H1 (cell line): ENCODE measurements around the gene PGP. TPM values are rescaled to one million over a fixed set of nuclear protein-coding genes. Genes with fewer than 3 reads are reported as not detected.
A peak's percentile ranks its signal among the peaks of the same experiment; 100 is the strongest.

Experiments
- CTCF ChIA-PET: fragments of 300-600 bp; sonication (Branson Sonifier 250); formaldehyde crosslinking; loops from one replicate; lab custom pipeline; 2021; ENCODE audit not compliant: partially characterized antibody; lab: Charles Lee
- POLR2A ChIA-PET: fragments of 300-600 bp; sonication (Branson Sonifier 250); formaldehyde crosslinking; loops from one replicate; lab custom pipeline; 2021; ENCODE audit warnings: inconsistent platforms; ENCODE audit not compliant: partially characterized antibody; lab: Charles Lee
- DNase-seq, 2 experiments: peaks; one replicate each; pipeline versions ENCODE4 v3.0.0 to v3.0.0-alpha.2; 2010 to 2022; ENCODE audit warnings: low spot score in 2 of 2, low read depth in 1 of 2, mixed read lengths in 1 of 2
- FAIRE-seq: peaks from 2 replicates; lab custom pipeline; 2011; peaks lifted over from hg19 to GRCh38; lab: Jason Lieb, UNC
- H2AFZ ChIP-seq: 2 replicates; pipeline ENCODE4 v1.8.1; 2012; ENCODE audit warnings: low read length, inconsistent platforms
- H2AK5ac ChIP-seq: 2 replicates; pipeline ENCODE4 v1.6.1; 2013; ENCODE audit warnings: low read depth, low read length
- H2BK120ac ChIP-seq: replicated peaks from 2 replicates; pipeline ENCODE3; 2013; ENCODE audit warnings: low read depth, low read length, inconsistent platforms
- H2BK12ac ChIP-seq: 2 replicates; pipeline ENCODE4 v1.6.1; 2013; ENCODE audit warnings: low read depth, low read length
- H2BK15ac ChIP-seq: 2 replicates; pipeline ENCODE4 v1.6.1; 2013; ENCODE audit warnings: low read length
- H2BK20ac ChIP-seq: 2 replicates; pipeline ENCODE4 v1.6.1; 2013; ENCODE audit warnings: low read length
- H2BK5ac ChIP-seq: 2 replicates; pipeline ENCODE4 v1.6.1; 2013; ENCODE audit warnings: low read depth, low read length
- H3K14ac ChIP-seq: 2 replicates; pipeline ENCODE4 v1.6.1; 2013; ENCODE audit warnings: inconsistent platforms; ENCODE audit not compliant: insufficient read length
- H3K18ac ChIP-seq: 2 replicates; pipeline ENCODE4 v1.6.1; 2013; ENCODE audit warnings: low read length; ENCODE audit errors: extremely low read depth
- H3K23ac ChIP-seq: 2 replicates; pipeline ENCODE4 v1.6.1; 2013; ENCODE audit warnings: inconsistent platforms; ENCODE audit not compliant: insufficient read length
- H3K23me2 ChIP-seq: 2 replicates; pipeline ENCODE4 v1.6.1; 2013; ENCODE audit warnings: low read depth, low read length
- H3K27ac ChIP-seq: 2 replicates; pipeline ENCODE4 v1.6.1; 2011; ENCODE audit warnings: low read depth, low read length, inconsistent platforms
- H3K27me3 ChIP-seq, 4 experiments: replicated peaks in 1 of 4; 1 replicate in 1 of 4; 2 replicates in 3 of 4; pipeline versions ENCODE4 v1.6.1 to v1.8.1; 2011 to 2013; ENCODE audit warnings: low read length in 3 of 4, mild to moderate bottlenecking in 3 of 4, inconsistent platforms in 2 of 4, mixed read lengths in 2 of 4, moderate library complexity in 1 of 4; ENCODE audit not compliant: control insufficient read depth in 3 of 4, insufficient read depth in 3 of 4; ENCODE audit errors: extremely low read depth in 1 of 4
- H3K36me3 ChIP-seq, 4 experiments: 2 replicates each; pipeline versions ENCODE4 v1.6.1 to v1.8.1; 2011 to 2013; ENCODE audit warnings: mild to moderate bottlenecking in 4 of 4, low read length in 3 of 4, moderate library complexity in 2 of 4, control low read depth in 1 of 4, inconsistent platforms in 1 of 4; ENCODE audit not compliant: insufficient read depth in 4 of 4, control insufficient read depth in 2 of 4
- H3K4ac ChIP-seq: replicated peaks from 2 replicates; pipeline ENCODE3; 2013; ENCODE audit warnings: low read length, low read depth, mixed read lengths, inconsistent platforms; ENCODE audit not compliant: insufficient read length
- H3K4me1 ChIP-seq, 4 experiments: replicated peaks in 1 of 4; 1 replicate in 1 of 4; 2 replicates in 3 of 4; pipeline versions ENCODE4 v1.6.1 to v1.8.1; 2011 to 2013; ENCODE audit warnings: low read length in 3 of 4, inconsistent platforms in 2 of 4, mixed read lengths in 1 of 4; ENCODE audit not compliant: insufficient read depth in 4 of 4, control insufficient read depth in 3 of 4
- H3K4me2 ChIP-seq, 2 experiments: 2 replicates each; pipeline versions ENCODE4 v1.6.1 to v1.8.1; 2011 to 2013; ENCODE audit warnings: low read depth in 2 of 2, low read length in 2 of 2, control low read depth in 1 of 2, inconsistent platforms in 1 of 2, mild to moderate bottlenecking in 1 of 2; ENCODE audit not compliant: insufficient read depth in 1 of 2
- H3K4me3 ChIP-seq, 4 experiments: fragments of 200-600, 300-600 bp in 1 of 4; sonication (generic), shearing (Covaris generic), sonication (Bioruptor Twin) in 1 of 4; 2 replicates each; pipeline versions ENCODE4 v1.5.1 to v1.8.1; 2011 to 2016; ENCODE audit warnings: low read length in 4 of 4, low read depth in 3 of 4, control low read depth in 2 of 4, inconsistent platforms in 2 of 4, mild to moderate bottlenecking in 2 of 4, mixed read lengths in 1 of 4, moderate library complexity in 1 of 4; ENCODE audit not compliant: insufficient read depth in 2 of 4; ENCODE audit errors: extremely low read depth in 1 of 4
- H3K56ac ChIP-seq: replicated peaks from 2 replicates; pipeline ENCODE3; 2013; ENCODE audit warnings: low read depth, mild to moderate bottlenecking, mixed read lengths, low read length, inconsistent platforms; ENCODE audit not compliant: insufficient read length
- H3K79me1 ChIP-seq: 2 replicates; pipeline ENCODE4 v1.6.1; 2013; ENCODE audit warnings: low read depth, low read length, control low read depth
- H3K79me2 ChIP-seq, 2 experiments: 2 replicates each; pipeline versions ENCODE4 v1.6.1 to v1.8.1; 2012 to 2013; ENCODE audit warnings: low read length in 2 of 2, mild to moderate bottlenecking in 2 of 2, inconsistent platforms in 1 of 2; ENCODE audit not compliant: insufficient read depth in 2 of 2, control insufficient read depth in 1 of 2
- H3K9ac ChIP-seq, 4 experiments: replicated peaks in 1 of 4; 1 replicate in 1 of 4; 2 replicates in 3 of 4; pipeline versions ENCODE4 v1.6.1 to v1.8.1; 2011 to 2013; ENCODE audit warnings: low read depth in 3 of 4, low read length in 3 of 4, control low read depth in 2 of 4, mild to moderate bottlenecking in 2 of 4, moderate library complexity in 2 of 4, inconsistent platforms in 1 of 4; ENCODE audit errors: extremely low read depth in 1 of 4
- H3K9me3 ChIP-seq, 2 experiments: 2 replicates each; pipeline versions ENCODE4 v1.6.1 to v1.8.1; 2012 to 2013; ENCODE audit warnings: mild to moderate bottlenecking in 2 of 2, moderate library complexity in 2 of 2, control low read depth in 1 of 2, inconsistent platforms in 1 of 2, low read depth in 1 of 2, low read length in 1 of 2, mixed read lengths in 1 of 2; ENCODE audit not compliant: insufficient read depth in 2 of 2
- H4K20me1 ChIP-seq, 2 experiments: replicated peaks in 1 of 2; 2 replicates each; pipeline versions ENCODE3 to v1.8.1; 2011 to 2013; ENCODE audit warnings: inconsistent platforms in 2 of 2, low read length in 2 of 2, mild to moderate bottlenecking in 1 of 2; ENCODE audit not compliant: insufficient read depth in 2 of 2, control insufficient read depth in 1 of 2
- H4K5ac ChIP-seq: 2 replicates; pipeline ENCODE4 v1.6.1; 2013; ENCODE audit warnings: low read length, low read depth, mixed read lengths, inconsistent platforms; ENCODE audit not compliant: insufficient read length
- H4K8ac ChIP-seq: 2 replicates; pipeline ENCODE4 v1.8.0; 2013; ENCODE audit warnings: mild to moderate bottlenecking, moderate library complexity, low read length, inconsistent platforms; ENCODE audit not compliant: insufficient read depth; ENCODE audit errors: extremely low read depth
- H4K91ac ChIP-seq: replicated peaks from 2 replicates; pipeline ENCODE3; 2013; ENCODE audit warnings: low read length, mixed read lengths, inconsistent platforms; ENCODE audit not compliant: insufficient read length
- WGBS, 2 experiments: shearing (Covaris generic) in 1 of 2; methylation state at CpG; one replicate each; pipeline versions ENCODE4 v1.1.6 to v1.1.7; 2013 to 2015; ENCODE audit warnings: low lambda C conversion rate in 2 of 2, mixed read lengths in 2 of 2, inconsistent platforms in 1 of 2, low coverage in 1 of 2, missing lambda C conversion rate in 1 of 2; ENCODE audit not compliant: insufficient replicate concordance in 2 of 2, insufficient coverage in 1 of 2, insufficient read length in 1 of 2; ENCODE audit errors: extremely low coverage in 1 of 2, missing lambda C conversion rate in 1 of 2; 5-methylcytosine and 5-hydroxymethylcytosine counted together
- polyA plus RNA-seq, 7 experiments: library from polyadenylated mRNA; depleted of rRNA in 3 of 7; stranded (reverse) in 5 of 7; unstranded in 2 of 7; fragments of >200 nt in 5 of 7; fragments of 200-250 nt in 2 of 7; gene quantifications; 1 replicate in 5 of 7; 2 replicates in 1 of 7; 4 replicates in 1 of 7; pipeline versions ENCODE4 v1.2.1 to v1.2.3, GENCODE V29; 2011 to 2013; ENCODE audit warnings: missing spikeins in 2 of 7, mixed read lengths in 2 of 7
- total RNA-seq: library from RNA; stranded (reverse); fragmentation: NEBNext Ultra II Directional; extraction: Animal tissue kit (Norgen Biotek cat#: 25700); gene quantifications from 2 replicates; pipeline ENCODE4 v1.2.1, GENCODE V29; 2021

The PGP gene
- total and polyA plus RNA-seq, 2 of the 8 experiments (the other 6 are each of a cell fraction or from before 2014, with no cell fraction given) = 30.9 to 55.9 TPM

DNA sequence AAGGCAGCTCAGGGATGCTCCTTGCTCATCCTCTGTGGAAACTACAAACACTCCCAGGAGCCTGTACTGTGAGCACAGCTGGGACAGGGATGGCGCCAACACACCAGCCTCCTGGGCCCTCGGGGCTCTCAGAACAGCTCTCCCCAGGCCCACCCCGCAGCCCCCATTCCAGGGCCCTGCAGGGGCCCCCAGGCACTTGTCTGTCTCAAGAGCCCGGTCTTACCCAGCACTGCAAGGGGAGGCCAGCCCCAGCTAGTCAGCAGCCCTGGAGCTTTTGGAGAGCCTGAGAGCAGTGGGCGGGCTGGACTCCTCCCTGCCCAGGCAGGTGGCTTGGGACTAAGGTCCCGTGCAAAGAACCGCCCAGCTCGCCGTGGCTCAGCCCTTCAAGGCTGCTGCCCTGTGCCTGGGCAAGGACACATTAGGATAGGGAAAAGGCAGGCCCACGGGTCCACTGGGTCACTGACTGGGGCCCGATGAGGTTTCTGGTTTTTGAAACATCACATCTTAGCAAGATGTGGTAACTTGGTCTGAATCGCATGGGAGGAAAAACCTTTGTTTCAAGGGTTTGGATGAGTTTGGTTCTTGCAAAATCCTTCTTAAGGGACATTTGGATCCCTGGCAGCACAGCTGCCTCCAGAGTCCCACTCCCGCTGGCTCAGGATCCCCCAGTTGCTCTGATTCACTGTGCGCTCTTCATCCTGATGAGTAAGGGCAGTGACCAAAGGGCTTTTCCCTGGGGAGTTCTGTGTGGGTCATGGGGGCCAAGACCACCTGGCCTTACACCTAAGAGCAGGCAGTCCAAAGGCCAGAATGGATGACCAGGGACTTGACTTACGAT is 24.4 kb upstream of the PGP start:
- DNase-seq (peak in 1 of 2 experiments; percentile 63), FAIRE-seq (no peak)
- Histone ChIP-seq H4K91ac (no peak overlapping the region), H3K23me2 (peaks cover 16% of the 10 kb centered on the region; the same call in 1 of the 2 replicates), H3K27me3 (peaks cover 4 to 20% (median 16%) of the 10 kb centered on the region in 4 experiments; a peak in 6 of 7 replicates), H3K4me1 (peaks cover 0 to 19% (median 10%) of the 10 kb centered on the region in 4 experiments; a peak in 5 of 7 replicates), H3K4me2 (peak overlapping the region in 1 of 2 experiments; percentile 78; a peak in 3 of 4 replicates), H3K23ac (no peak overlapping the region), H2AFZ (no peak overlapping the region), H3K14ac (no peak overlapping the region), H2BK20ac (no peak overlapping the region), H2BK15ac (no peak overlapping the region), H3K36me3 (peaks cover 12 to 31% (median 14%) of the 10 kb centered on the region in 4 experiments; a peak in 7 of 8 replicates), H2BK120ac (no peak overlapping the region), H3K18ac (no peak overlapping the region), H2AK5ac (no peak overlapping the region), H3K4ac (no peak overlapping the region), H3K79me1 (no peaks in the 10 kb centered on the region; the same call in 1 of the 2 replicates), H3K4me3 (no peak overlapping the region), H3K27ac (no peak overlapping the region), H2BK5ac (no peak overlapping the region), H4K5ac (no peak overlapping the region), H3K79me2 (no peaks in the 10 kb centered on the region), H4K8ac (peak overlapping the region; percentile 28; the same call in 1 of the 2 replicates), H3K9ac (no peak overlapping the region), H3K9me3 (no peaks in the 10 kb centered on the region), H4K20me1 (peaks cover 0 to 20% of the 10 kb centered on the region in 2 experiments), H3K56ac (no peak overlapping the region), H2BK12ac (no peak overlapping the region)
- CTCF ChIA-PET = interaction anchor here (0.6 to 1.8 kb wide), 11 partner anchors 8 to 189 kb away, joined by 3 to 11 read pairs (median 4); partner anchors contain the start of gene ECI1
- POLR2A ChIA-PET = interaction anchor here (0.6 to 8.6 kb wide), 20 partner anchors 11 to 276 kb away, joined by 3 to 181 read pairs (median 5); partner anchors contain the start of genes BRICD5, E4F1, ECI1 and TEDC2
- 74% methylated on average over 15 of the region's 15 CpGs; no CpG with 5 or more reads in 1 of the 2 experiments for WGBS, 2 experiments
